CD14-positive monocyte (primary cell): ENCODE measurements around the gene IL36RN. TPM values are rescaled to one million over a fixed set of nuclear protein-coding genes. Genes with fewer than 3 reads are reported as not detected.

Source experiments
- DNase-seq, 3 donors: peaks; one replicate each; pipeline ENCODE4 v3.0.0-alpha.2; 2011 to 2022
- H2AFZ ChIP-seq: 2 replicates; pipeline ENCODE4 v1.6.0; 2012; ENCODE audit warnings: mild to moderate bottlenecking, low read depth, low read length, inconsistent platforms; ENCODE audit not compliant: insufficient read depth, poor library complexity, severe bottlenecking
- H3K27ac ChIP-seq, 2 donors: 1 replicate in 1 of 2; 2 replicates in 1 of 2; pipeline ENCODE4 v1.5.1; 2012 to 2013; ENCODE audit warnings: low read length in 2 of 2, control low read depth in 1 of 2, inconsistent platforms in 1 of 2, low read depth in 1 of 2, mild to moderate bottlenecking in 1 of 2
- H3K27me3 ChIP-seq, 2 donors: one replicate each; pipeline versions ENCODE4 v1.6.0 to v1.6.1; 2011 to 2013; ENCODE audit warnings: low read length in 2 of 2; ENCODE audit not compliant: control insufficient read depth in 2 of 2, insufficient read depth in 2 of 2
- H3K36me3 ChIP-seq, 2 donors: replicated peaks in 1 of 2; 1 replicate in 1 of 2; 2 replicates in 1 of 2; pipeline versions ENCODE4 v1.5.1 to v1.6.1; 2012 to 2013; ENCODE audit warnings: low read length in 2 of 2, control low read depth in 1 of 2, inconsistent platforms in 1 of 2, mild to moderate bottlenecking in 1 of 2; ENCODE audit not compliant: insufficient read depth in 2 of 2, control insufficient read depth in 1 of 2
- H3K4me1 ChIP-seq, 2 donors: 1 replicate in 1 of 2; 2 replicates in 1 of 2; pipeline versions ENCODE4 v1.5.1 to v1.6.1; 2012 to 2013; ENCODE audit warnings: low read length in 2 of 2, control low read depth in 1 of 2, inconsistent platforms in 1 of 2, mild to moderate bottlenecking in 1 of 2, moderate library complexity in 1 of 2; ENCODE audit not compliant: insufficient read depth in 2 of 2, control insufficient read depth in 1 of 2
- H3K4me2 ChIP-seq: replicated peaks from 2 replicates; pipeline ENCODE3; 2012; ENCODE audit warnings: low read length, moderate library complexity, mild to moderate bottlenecking; ENCODE audit not compliant: poor library complexity, severe bottlenecking; ENCODE audit errors: extremely low read depth
- H3K4me3 ChIP-seq, 3 experiments: fragments of 200-600 bp in 1 of 3; sonication (generic) in 1 of 3; replicated peaks in 1 of 3; 1 replicate in 2 of 3; 2 replicates in 1 of 3; pipeline ENCODE4 v1.5.1; 2011 to 2013; ENCODE audit warnings: low read length in 3 of 3, mild to moderate bottlenecking in 3 of 3, control low read depth in 2 of 3, low read depth in 2 of 3, inconsistent platforms in 1 of 3, moderate library complexity in 1 of 3
- H3K79me2 ChIP-seq: 2 replicates; pipeline ENCODE4 v1.6.0; 2012; ENCODE audit warnings: mild to moderate bottlenecking, control low read depth, inconsistent platforms, low read length, moderate library complexity; ENCODE audit not compliant: insufficient read depth
- H3K9ac ChIP-seq: 2 replicates; pipeline ENCODE4 v1.6.0; 2017; ENCODE audit warnings: low read length, mild to moderate bottlenecking; ENCODE audit not compliant: insufficient read depth, poor library complexity, severe bottlenecking
- H3K9me3 ChIP-seq, 2 donors: replicated peaks in 1 of 2; 1 replicate in 1 of 2; 2 replicates in 1 of 2; pipeline versions ENCODE4 v1.5.1 to v1.6.1; 2012 to 2013; ENCODE audit warnings: low read length in 2 of 2, control low read depth in 1 of 2; ENCODE audit not compliant: control insufficient read depth in 1 of 2, insufficient read depth in 1 of 2
- H4K20me1 ChIP-seq: 2 replicates; pipeline ENCODE4 v1.6.0; 2012; ENCODE audit warnings: mild to moderate bottlenecking, low read length, control low read depth, moderate library complexity; ENCODE audit not compliant: insufficient read depth
- H3K27ac Mint-ChIP-seq, 7 donors: one replicate each; pipeline ENCODE4 v1.8.0; 2020; ENCODE audit warnings: mild to moderate bottlenecking in 7 of 7, mixed read lengths in 7 of 7, moderate library complexity in 6 of 7, inconsistent platforms in 2 of 7
- H3K27me3 Mint-ChIP-seq, 3 donors: one replicate each; pipeline ENCODE4 v1.8.0; 2021 to 2022; ENCODE audit warnings: low read depth in 3 of 3, mild to moderate bottlenecking in 3 of 3, mixed read lengths in 3 of 3, moderate library complexity in 3 of 3, inconsistent platforms in 1 of 3
- H3K36me3 Mint-ChIP-seq, 2 donors: one replicate each; pipeline ENCODE4 v1.8.0; 2020; ENCODE audit warnings: mixed read lengths in 2 of 2, inconsistent platforms in 1 of 2, mild to moderate bottlenecking in 1 of 2
- H3K4me1 Mint-ChIP-seq: one replicate; pipeline ENCODE4 v1.8.0; 2020; ENCODE audit warnings: mild to moderate bottlenecking, mixed read lengths
- H3K4me3 Mint-ChIP-seq, 2 donors: one replicate each; pipeline ENCODE4 v1.8.0; 2020; ENCODE audit warnings: mild to moderate bottlenecking in 2 of 2, mixed read lengths in 2 of 2, moderate library complexity in 1 of 2
- H3K9me3 Mint-ChIP-seq, 7 donors: one replicate each; pipeline ENCODE4 v1.8.0; 2020 to 2022; ENCODE audit warnings: mixed read lengths in 7 of 7, mild to moderate bottlenecking in 6 of 7, moderate library complexity in 6 of 7, inconsistent platforms in 2 of 7
- WGBS: methylation state at CpG from one replicate; pipeline ENCODE4 v1.1.5; 2013; ENCODE audit warnings: missing lambda C conversion rate; ENCODE audit not compliant: insufficient coverage; 5-methylcytosine and 5-hydroxymethylcytosine counted together
- intact Hi-C, 2 donors: fragments of 100-400 bp; cut with micrococcal nuclease; formaldehyde crosslinking; loops; one replicate each; pipeline versions ENCODE4 v1.15.0 to v1.15.1; 2023
- polyA plus RNA-seq, 3 donors: library from polyadenylated mRNA; depleted of rRNA in 1 of 3; unstranded in 2 of 3; stranded (reverse) in 1 of 3; fragments of 300-500 nt in 2 of 3; fragments of >200 nt in 1 of 3; fragmentation: Illumina TruSeq in 2 of 3; gene quantifications; 1 replicate in 2 of 3; 2 replicates in 1 of 3; pipeline ENCODE4 v1.2.3, GENCODE V29; 2012 to 2021
- TF ChIP-seq, protein P1 (sequence below): fragments of 200-600 bp; IDR thresholded peaks from one replicate; pipeline ENCODE4 v1.8.0; 2022; ENCODE audit warnings: antibody characterized with exemption, mild to moderate bottlenecking

IL36RN gene
- polyA plus RNA-seq, 3 donors: not detected

DNA sequence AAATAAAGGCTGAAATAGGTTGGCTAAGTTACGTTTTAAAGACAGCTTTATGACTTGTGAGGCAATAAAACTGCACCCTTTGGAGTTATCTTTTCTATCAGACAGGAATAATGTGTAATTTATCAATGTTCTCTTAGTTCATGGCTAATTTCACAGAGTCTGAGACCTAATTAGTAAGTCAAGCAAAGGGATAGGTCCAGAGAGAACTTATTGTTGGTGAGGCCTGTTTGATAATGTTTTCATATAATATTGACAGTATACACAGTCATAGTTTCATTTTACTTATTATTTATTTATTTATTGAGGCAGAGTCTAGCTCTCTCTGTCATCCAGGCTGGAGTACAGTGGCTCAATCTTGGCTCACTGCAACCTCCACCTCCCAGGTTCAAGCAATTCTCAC lies 1.9 kb upstream of the IL36RN start:
- H3K9me3 ChIP-seq: peaks cover 0 to 8% of the 10 kb centered on the region in 2 donors
- TF ChIP-seq, protein P1, sequence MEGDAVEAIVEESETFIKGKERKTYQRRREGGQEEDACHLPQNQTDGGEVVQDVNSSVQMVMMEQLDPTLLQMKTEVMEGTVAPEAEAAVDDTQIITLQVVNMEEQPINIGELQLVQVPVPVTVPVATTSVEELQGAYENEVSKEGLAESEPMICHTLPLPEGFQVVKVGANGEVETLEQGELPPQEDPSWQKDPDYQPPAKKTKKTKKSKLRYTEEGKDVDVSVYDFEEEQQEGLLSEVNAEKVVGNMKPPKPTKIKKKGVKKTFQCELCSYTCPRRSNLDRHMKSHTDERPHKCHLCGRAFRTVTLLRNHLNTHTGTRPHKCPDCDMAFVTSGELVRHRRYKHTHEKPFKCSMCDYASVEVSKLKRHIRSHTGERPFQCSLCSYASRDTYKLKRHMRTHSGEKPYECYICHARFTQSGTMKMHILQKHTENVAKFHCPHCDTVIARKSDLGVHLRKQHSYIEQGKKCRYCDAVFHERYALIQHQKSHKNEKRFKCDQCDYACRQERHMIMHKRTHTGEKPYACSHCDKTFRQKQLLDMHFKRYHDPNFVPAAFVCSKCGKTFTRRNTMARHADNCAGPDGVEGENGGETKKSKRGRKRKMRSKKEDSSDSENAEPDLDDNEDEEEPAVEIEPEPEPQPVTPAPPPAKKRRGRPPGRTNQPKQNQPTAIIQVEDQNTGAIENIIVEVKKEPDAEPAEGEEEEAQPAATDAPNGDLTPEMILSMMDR: no peak
- H3K4me1 Mint-ChIP-seq: no peaks in the 10 kb centered on the region
- H3K4me2 ChIP-seq: no peak overlapping the region
- H3K27ac ChIP-seq: no peak overlapping the region
- H3K79me2 ChIP-seq: no peaks in the 10 kb centered on the region
- H3K27me3 Mint-ChIP-seq: peaks cover 2 to 7% (median 2%) of the 10 kb centered on the region in 3 donors
- intact Hi-C loops: no loop called here
- H3K9me3 Mint-ChIP-seq: peaks cover 12 to 25% (median 21%) of the 10 kb centered on the region in 7 donors
- H3K27ac Mint-ChIP-seq: no peak overlapping the region
- H3K4me1 ChIP-seq: no peaks in the 10 kb centered on the region
- H3K4me3 Mint-ChIP-seq: no peak overlapping the region
- no peak overlapping the region for H3K4me3 ChIP-seq
- no CpG with 5 or more reads among the region's 1 CpG for WGBS
- H2AFZ ChIP-seq: no peak overlapping the region
- no peaks in the 10 kb centered on the region for H3K36me3 ChIP-seq
- no peaks in the 10 kb centered on the region for H4K20me1 ChIP-seq
- no peak for DNase-seq
- H3K36me3 Mint-ChIP-seq: no peaks in the 10 kb centered on the region
- H3K27me3 ChIP-seq: no peaks in the 10 kb centered on the region
- H3K9ac ChIP-seq: no peak overlapping the region

- Histone ChIP-seq H3K4me1 (no peaks in the 10 kb centered on the region), H3K9me3 (peaks cover 0 to 8% of the 10 kb centered on the region in 2 donors), H4K20me1 (no peaks in the 10 kb centered on the region), H3K27me3 (no peaks in the 10 kb centered on the region), H3K79me2 (no peaks in the 10 kb centered on the region), H3K4me2 (no peak overlapping the region), H3K27ac (no peak overlapping the region), H3K4me3 (no peak overlapping the region), H3K36me3 (no peaks in the 10 kb centered on the region), H2AFZ (no peak overlapping the region), H3K9ac (no peak overlapping the region)
- TF ChIP-seq, protein P1: no peak
- Mint-ChIP-seq H3K27ac (no peak overlapping the region), H3K4me1 (no peaks in the 10 kb centered on the region), H3K4me3 (no peak overlapping the region), H3K9me3 (peaks cover 12 to 25% (median 21%) of the 10 kb centered on the region in 7 donors), H3K36me3 (no peaks in the 10 kb centered on the region), H3K27me3 (peaks cover 2 to 5% (median 4%) of the 10 kb centered on the region in 3 donors)
- intact Hi-C loops: no loop called here
- WGBS: 50% methylated on average over 2 of the region's 2 CpGs
- DNase-seq: no peak
These were observed 495 bp upstream of the IL36RN start for GRCh38 chr2:113058411-113058994.
